Type B pancreatic cell (in vitro differentiated cells): Measurements from ENCODE around the gene NISCH. TPM values are rescaled to one million over a fixed set of nuclear protein-coding genes. Genes with fewer than 3 reads are reported as not detected.

Source experiments
- DNase-seq: peaks from one replicate; pipeline ENCODE4 v3.0.0; 2021; ENCODE audit warnings: mixed read lengths; ENCODE audit not compliant: unreplicated experiment; ENCODE audit errors: extremely low spot score
- H3K27ac Mint-ChIP-seq: 2 replicates; pipeline ENCODE4 v1.8.0; 2021; ENCODE audit warnings: mild to moderate bottlenecking, mixed read lengths
- H3K27me3 Mint-ChIP-seq: 2 replicates; pipeline ENCODE4 v1.8.0; 2021; ENCODE audit warnings: mixed read lengths
- H3K36me3 Mint-ChIP-seq: 2 replicates; pipeline ENCODE4 v1.8.0; 2021; ENCODE audit warnings: mixed read lengths
- H3K4me1 Mint-ChIP-seq: one replicate; pipeline ENCODE4 v1.8.0; 2021; ENCODE audit warnings: mixed read lengths; ENCODE audit not compliant: unreplicated experiment
- H3K4me3 Mint-ChIP-seq: 2 replicates; pipeline ENCODE4 v1.8.0; 2021; ENCODE audit warnings: mild to moderate bottlenecking, mixed read lengths
- H3K9me3 Mint-ChIP-seq: 2 replicates; pipeline ENCODE4 v1.8.0; 2021; ENCODE audit warnings: mixed read lengths
- CTCF ChIP-seq: fragments of 200-600 bp; sonication (generic); conservative IDR thresholded peaks from 2 replicates; pipeline ENCODE4 v1.5.0; 2021; ENCODE audit warnings: antibody characterized with exemption, mild to moderate bottlenecking
- total RNA-seq: library from RNA; stranded (reverse); gene quantifications from 2 replicates; pipeline ENCODE4 v1.2.1, GENCODE V29; 2021; ENCODE audit warnings: low replicate concordance

NISCH gene
- total RNA-seq, 1 donor from 2014 or later, result 149 TPM

GRCh38 chr3:52447512-52448355 lies 7.7 kb upstream of the NISCH start:
- DNase-seq, result no peak
- peaks cover 6% of the 10 kb centered on the region for H3K4me1 Mint-ChIP-seq

GRCh38 chr3:52450489-52451236 lies 4.7 kb upstream of the NISCH start:
- no peak overlapping the region for H3K27ac Mint-ChIP-seq
- no peak for TF ChIP-seq CTCF
- DNase-seq, result no peak
- no peaks in the 10 kb centered on the region for H3K27me3 Mint-ChIP-seq
- no peaks in the 10 kb centered on the region for H3K9me3 Mint-ChIP-seq
- H3K4me3 Mint-ChIP-seq, result no peak overlapping the region
- peaks cover 17% of the 10 kb centered on the region for H3K4me1 Mint-ChIP-seq
- H3K36me3 Mint-ChIP-seq, result no peaks in the 10 kb centered on the region

More at GRCh38 chr3:52447512-52448355, 7.7 kb upstream of the NISCH start:
- no peak for TF ChIP-seq CTCF
- no peak overlapping the region for H3K27ac Mint-ChIP-seq
- no peaks in the 10 kb centered on the region for H3K27me3 Mint-ChIP-seq
- H3K36me3 Mint-ChIP-seq, result no peaks in the 10 kb centered on the region
- no peaks in the 10 kb centered on the region for H3K9me3 Mint-ChIP-seq
- no peak overlapping the region for H3K4me3 Mint-ChIP-seq

- H3K4me1 Mint-ChIP-seq, result peaks cover 22% of the 10 kb centered on the region
- H3K4me3 Mint-ChIP-seq, result no peak overlapping the region
- H3K36me3 Mint-ChIP-seq, result no peaks in the 10 kb centered on the region
- TF ChIP-seq CTCF, result peak; percentile 55
- no peaks in the 10 kb centered on the region for H3K9me3 Mint-ChIP-seq
- DNase-seq, result no peak
- H3K27ac Mint-ChIP-seq, result no peak overlapping the region
- H3K27me3 Mint-ChIP-seq, result no peaks in the 10 kb centered on the region
Measured at GRCh38 chr3:52451237-52452083, 3.9 kb upstream of the NISCH start.

- no peak overlapping the region for H3K27ac Mint-ChIP-seq
- peaks cover 2% of the 10 kb centered on the region for H3K36me3 Mint-ChIP-seq
- H3K27me3 Mint-ChIP-seq, result no peaks in the 10 kb centered on the region
- no peaks in the 10 kb centered on the region for H3K9me3 Mint-ChIP-seq
- no peak for DNase-seq
- no peak overlapping the region for H3K4me3 Mint-ChIP-seq
- TF ChIP-seq CTCF, result no peak
- H3K4me1 Mint-ChIP-seq, result peaks cover 25% of the 10 kb centered on the region
Measured at GRCh38 chr3:52452126-52452525, 3.3 kb upstream of the NISCH start.

GRCh38 chr3:52452570-52453221 lies 2.7 kb upstream of the NISCH start:
- Mint-ChIP-seq H3K27ac (no peak overlapping the region), H3K36me3 (peaks cover 6% of the 10 kb centered on the region), H3K27me3 (no peaks in the 10 kb centered on the region), H3K4me1 (peaks cover 29% of the 10 kb centered on the region), H3K9me3 (no peaks in the 10 kb centered on the region), H3K4me3 (no peak overlapping the region)
- no peak for TF ChIP-seq CTCF
- no peak for DNase-seq
